Activated T-cell treated with anti-CD3 and anti-CD28 coated beads, Interleukin-2, amount 50 U/mL, for 4 hours (primary cell): ENCODE measurements around the gene ADIRF. TPM values are rescaled to one million over a fixed set of nuclear protein-coding genes. Genes with fewer than 3 reads are reported as not detected.
"Not testable (repeated sequence)": the region's sequence is repeated elsewhere in the genome, so short reads cannot be mapped to it uniquely, and the experiment has no call there.

ENCODE experiments used
- ATAC-seq, 2 donors: fragments of 200-7000 bp; cut with Tn5 transposase; one replicate each; pipeline ENCODE4 v1.10.0; 2021
- DNase-seq: peaks from one replicate; pipeline ENCODE4 v3.0.0-alpha.2; 2020
- H3K27me3 Mint-ChIP-seq: one replicate; pipeline ENCODE4 v1.8.0; 2021; ENCODE audit warnings: low read depth, mixed read lengths
- H3K36me3 Mint-ChIP-seq: one replicate; pipeline ENCODE4 v1.8.0; 2022; ENCODE audit warnings: mixed read lengths; ENCODE audit not compliant: insufficient read depth
- H3K4me1 Mint-ChIP-seq: one replicate; pipeline ENCODE4 v1.8.0; 2021; ENCODE audit warnings: low read depth, mixed read lengths
- H3K4me3 Mint-ChIP-seq: one replicate; pipeline ENCODE4 v1.8.0; 2021; ENCODE audit warnings: mild to moderate bottlenecking, moderate library complexity, mixed read lengths
- H3K9me3 Mint-ChIP-seq: one replicate; pipeline ENCODE4 v1.8.0; 2021; ENCODE audit warnings: mixed read lengths
- total RNA-seq, 3 donors: library from RNA; stranded (reverse); gene quantifications; one replicate each; pipeline ENCODE4 v1.2.1, GENCODE V29; 2021

ADIRF gene
- total RNA-seq, 3 donors from 2014 or later, result 0.48 TPM; not detected in 2

DNA sequence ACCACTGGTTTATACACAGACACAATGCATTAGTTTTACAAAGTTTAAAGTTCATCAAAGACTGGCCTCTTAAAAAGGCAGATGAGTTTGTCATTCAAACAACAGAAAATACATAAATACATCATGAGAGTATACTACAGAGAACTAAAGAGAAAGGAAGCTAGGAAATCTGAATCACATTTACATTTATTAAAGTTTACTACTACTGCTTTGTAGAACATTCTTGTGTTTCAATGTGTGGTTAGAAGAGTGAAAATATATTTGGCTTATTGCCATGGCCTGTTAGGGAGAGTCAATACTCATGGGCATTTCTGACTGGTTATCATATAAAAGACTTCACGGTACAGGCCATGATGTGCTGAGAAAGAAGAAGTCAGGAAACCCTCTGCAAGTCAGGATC, 38.8 kb downstream of the ADIRF start:
- not testable (repeated sequence) for H3K4me3 Mint-ChIP-seq, H3K27me3 Mint-ChIP-seq, H3K4me1 Mint-ChIP-seq, DNase-seq, H3K36me3 Mint-ChIP-seq, H3K9me3 Mint-ChIP-seq, ATAC-seq

- DNase-seq, H3K9me3 Mint-ChIP-seq, H3K4me1 Mint-ChIP-seq, H3K27me3 Mint-ChIP-seq, ATAC-seq, H3K36me3 Mint-ChIP-seq, H3K4me3 Mint-ChIP-seq: not testable (repeated sequence)
Observed at GRCh38 chr10:87007674-87008073, 39.4 kb downstream of the ADIRF start.

DNA sequence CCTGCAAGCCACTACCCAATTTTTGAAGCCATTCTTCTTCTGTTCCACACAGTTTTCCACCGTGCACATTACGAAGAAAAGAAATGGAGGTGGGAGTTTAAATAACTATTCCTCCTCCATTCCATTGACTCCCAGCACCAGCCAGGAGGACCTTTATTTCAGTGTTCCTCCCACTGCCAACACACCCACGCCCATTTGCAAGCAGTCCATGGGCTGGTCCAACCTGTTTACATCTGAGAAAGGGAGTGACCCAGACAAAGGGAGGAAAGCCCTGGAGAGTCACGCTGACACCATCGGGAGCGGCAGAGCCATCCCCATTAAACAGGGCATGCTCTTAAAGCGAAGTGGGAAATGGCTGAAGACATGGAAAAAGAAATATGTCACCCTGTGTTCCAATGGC, 40.0 kb downstream of the ADIRF start:
- not testable (repeated sequence) for ATAC-seq, H3K36me3 Mint-ChIP-seq, H3K4me3 Mint-ChIP-seq, H3K27me3 Mint-ChIP-seq, DNase-seq, H3K4me1 Mint-ChIP-seq, H3K9me3 Mint-ChIP-seq

- H3K4me3 Mint-ChIP-seq, H3K9me3 Mint-ChIP-seq, H3K36me3 Mint-ChIP-seq, H3K4me1 Mint-ChIP-seq, DNase-seq, H3K27me3 Mint-ChIP-seq, ATAC-seq: not testable (repeated sequence)
Observed at GRCh38 chr10:87009134-87009696, 40.9 kb downstream of the ADIRF start.

DNA sequence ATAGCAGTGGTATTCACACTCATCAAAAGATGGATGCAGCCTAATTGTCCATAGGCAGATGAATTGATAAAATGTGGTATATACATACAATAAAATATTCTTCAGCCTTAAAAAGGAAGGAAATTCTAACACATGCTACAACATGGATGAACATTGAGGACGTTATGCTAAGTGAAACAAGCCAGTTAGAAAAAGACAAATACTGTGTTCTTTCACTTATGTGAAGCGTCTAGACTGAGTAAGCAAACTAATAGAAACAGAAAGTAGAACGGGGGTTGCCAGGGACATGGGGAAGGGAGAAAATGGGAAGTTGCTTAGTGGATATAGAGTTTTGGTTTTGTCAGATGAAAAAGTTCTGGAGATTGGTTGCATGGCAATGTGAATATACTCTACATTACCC, 45.2 kb downstream of the ADIRF start:
- not testable (repeated sequence) for DNase-seq, H3K4me1 Mint-ChIP-seq, H3K36me3 Mint-ChIP-seq, ATAC-seq, H3K4me3 Mint-ChIP-seq, H3K27me3 Mint-ChIP-seq, H3K9me3 Mint-ChIP-seq

- not testable (repeated sequence) for H3K4me1 Mint-ChIP-seq, H3K27me3 Mint-ChIP-seq, H3K9me3 Mint-ChIP-seq, ATAC-seq, H3K36me3 Mint-ChIP-seq, H3K4me3 Mint-ChIP-seq, DNase-seq
Observed at GRCh38 chr10:87014986-87015716, 46.9 kb downstream of the ADIRF start.

DNA sequence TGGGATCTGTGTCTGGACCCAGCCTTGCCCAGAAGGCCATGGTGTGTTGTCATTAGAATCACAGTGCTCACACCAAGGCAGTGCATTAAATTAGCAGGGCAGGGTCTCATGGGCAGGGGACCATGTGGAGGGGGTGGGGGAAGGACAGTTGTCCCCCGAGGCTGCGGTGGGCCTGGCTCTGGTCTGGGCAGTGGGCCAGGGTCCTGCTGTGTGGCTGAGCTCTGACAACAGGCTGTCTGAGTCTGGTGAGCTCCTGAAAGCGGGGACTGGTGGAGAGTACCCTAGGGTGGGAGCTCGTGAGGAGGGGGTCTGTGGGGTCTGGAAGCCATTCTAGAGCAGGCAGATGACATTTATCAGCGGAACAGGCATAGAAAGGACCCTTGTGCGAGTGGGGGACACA, 49.8 kb downstream of the ADIRF start:
- ATAC-seq, H3K4me3 Mint-ChIP-seq, H3K36me3 Mint-ChIP-seq, DNase-seq, H3K27me3 Mint-ChIP-seq, H3K4me1 Mint-ChIP-seq, H3K9me3 Mint-ChIP-seq: not testable (repeated sequence)

- H3K36me3 Mint-ChIP-seq, H3K4me3 Mint-ChIP-seq, DNase-seq, H3K9me3 Mint-ChIP-seq, ATAC-seq, H3K4me1 Mint-ChIP-seq, H3K27me3 Mint-ChIP-seq: not testable (repeated sequence)
Observed at GRCh38 chr10:87019066-87019465, 50.8 kb downstream of the ADIRF start.

- H3K4me3 Mint-ChIP-seq, DNase-seq, H3K9me3 Mint-ChIP-seq, ATAC-seq, H3K4me1 Mint-ChIP-seq, H3K36me3 Mint-ChIP-seq, H3K27me3 Mint-ChIP-seq: not testable (repeated sequence)
Observed at GRCh38 chr10:87019504-87019903, 51.2 kb downstream of the ADIRF start.

DNA sequence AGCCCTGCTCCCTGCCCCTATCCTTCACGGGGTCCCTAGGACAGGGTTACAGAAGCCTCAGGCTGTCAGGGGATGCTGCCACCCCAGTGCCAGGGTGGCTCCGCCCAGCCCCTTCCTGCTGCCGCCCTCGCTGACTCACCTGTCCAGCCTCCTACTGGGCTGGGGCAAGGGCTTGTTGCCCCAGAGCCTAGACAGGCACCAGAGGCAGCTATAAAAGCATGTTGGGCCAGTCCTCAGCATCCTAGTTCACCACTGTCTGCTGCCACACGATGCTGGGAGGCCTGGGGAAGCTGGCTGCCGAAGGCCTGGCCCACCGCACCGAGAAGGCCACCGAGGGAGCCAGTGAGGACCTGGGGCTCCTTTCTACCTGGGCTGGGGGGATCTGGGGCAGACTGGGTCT, 51.8 kb downstream of the ADIRF start, which contains the start of gene FAM25A:
Gene FAM25A (plus strand): TSS at position 239 of the 400 bp plus-strand sequence. CDS start 31 bp downstream, at position 270.
- H3K9me3 Mint-ChIP-seq, ATAC-seq: not testable (repeated sequence)

More for the DNA sequence above, 51.8 kb downstream of the ADIRF start, which contains the start of gene FAM25A:
- not testable (repeated sequence) for H3K27me3 Mint-ChIP-seq, DNase-seq, H3K4me1 Mint-ChIP-seq, H3K4me3 Mint-ChIP-seq, H3K36me3 Mint-ChIP-seq

Other genes starting within 250 kb of the ADIRF start
- gene BMPR1A, start 211.9 kb upstream of the ADIRF start, total RNA-seq, result 1 to 10 TPM; 6.0 to 8.5 (median 7.6) TPM
- under 1 TPM in 1 of 3 donors, not detected in 2; 0.18 TPM for gene MMRN2, start 10.9 kb upstream of the ADIRF start, total RNA-seq
- gene SNCG, start 9.9 kb upstream of the ADIRF start, total RNA-seq, result under 1 TPM in 1 of 3 donors, not detected in 2; 0.63 TPM
- not detected for gene FAM25A, start 51.8 kb downstream of the ADIRF start, total RNA-seq
- 100 to 1,000 TPM; 100 to 111 (median 102) TPM for gene GLUD1, start 126.4 kb downstream of the ADIRF start, total RNA-seq
- 10 to 100 TPM; 30.5 to 33.6 (median 31.6) TPM for gene SHLD2, start 126.7 kb downstream of the ADIRF start, total RNA-seq